Measurements from ENCODE around the gene CYB561D2.

DNA sequence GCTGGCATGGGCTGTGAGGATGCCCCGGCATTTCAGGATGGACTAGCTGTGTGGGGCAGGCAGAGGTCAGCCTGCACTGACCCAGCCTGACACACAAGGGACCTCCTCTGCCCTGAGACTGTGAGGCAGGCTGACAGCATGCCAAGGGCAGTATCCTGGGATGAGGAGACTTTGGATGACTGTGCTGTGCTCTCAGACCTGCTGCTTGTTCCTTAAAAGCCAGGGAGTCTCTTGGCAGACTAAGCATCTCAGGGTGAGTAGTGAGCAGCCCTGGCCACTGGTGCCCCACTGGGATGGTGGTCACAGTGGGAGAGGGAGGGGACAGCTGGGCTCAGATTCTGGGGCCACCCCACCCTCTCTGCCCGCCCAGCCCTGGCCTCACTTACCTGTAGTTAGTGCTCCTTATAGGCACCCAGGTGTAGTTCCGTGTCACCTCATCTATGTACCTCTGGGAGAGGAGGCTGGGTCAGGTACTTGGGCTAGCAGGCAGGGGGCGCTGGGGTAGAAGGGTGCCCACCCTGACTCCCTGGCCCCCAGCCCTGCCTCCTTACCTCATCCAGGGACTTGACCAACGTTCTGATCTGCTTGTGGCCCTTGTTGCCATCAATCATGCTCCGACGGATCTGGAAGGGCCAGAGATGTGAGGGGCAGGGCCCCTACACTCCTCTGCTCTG, 24.7 kb downstream of the CYB561D2 start:
- TF ChIP-seq POLR2A (IDR thresholded peaks at IDR 0.05): no peak
- TF ChIP-seq, protein P1, sequence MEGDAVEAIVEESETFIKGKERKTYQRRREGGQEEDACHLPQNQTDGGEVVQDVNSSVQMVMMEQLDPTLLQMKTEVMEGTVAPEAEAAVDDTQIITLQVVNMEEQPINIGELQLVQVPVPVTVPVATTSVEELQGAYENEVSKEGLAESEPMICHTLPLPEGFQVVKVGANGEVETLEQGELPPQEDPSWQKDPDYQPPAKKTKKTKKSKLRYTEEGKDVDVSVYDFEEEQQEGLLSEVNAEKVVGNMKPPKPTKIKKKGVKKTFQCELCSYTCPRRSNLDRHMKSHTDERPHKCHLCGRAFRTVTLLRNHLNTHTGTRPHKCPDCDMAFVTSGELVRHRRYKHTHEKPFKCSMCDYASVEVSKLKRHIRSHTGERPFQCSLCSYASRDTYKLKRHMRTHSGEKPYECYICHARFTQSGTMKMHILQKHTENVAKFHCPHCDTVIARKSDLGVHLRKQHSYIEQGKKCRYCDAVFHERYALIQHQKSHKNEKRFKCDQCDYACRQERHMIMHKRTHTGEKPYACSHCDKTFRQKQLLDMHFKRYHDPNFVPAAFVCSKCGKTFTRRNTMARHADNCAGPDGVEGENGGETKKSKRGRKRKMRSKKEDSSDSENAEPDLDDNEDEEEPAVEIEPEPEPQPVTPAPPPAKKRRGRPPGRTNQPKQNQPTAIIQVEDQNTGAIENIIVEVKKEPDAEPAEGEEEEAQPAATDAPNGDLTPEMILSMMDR (IDR thresholded peaks at IDR 0.05 in 4 of 5, conservative IDR thresholded peaks at IDR 0.05 in 1 of 5): no peak

Measured in gastrocnemius medialis (tissue), 4 donors.